AG10803 (cell line): ENCODE results near the gene HSPB2.
A peak's percentile ranks its signal among the peaks of the same experiment; 100 is the strongest.
"Not testable (repeated sequence)": the region's sequence is repeated elsewhere in the genome, so short reads cannot be mapped to it uniquely, and the experiment has no call there.

Source experiments
- DNase-seq: peaks from one replicate; pipeline ENCODE4 v3.0.0; 2010; ENCODE audit warnings: low read depth
- H3K4me3 ChIP-seq: 2 replicates; pipeline ENCODE4 v1.5.1; 2011; ENCODE audit warnings: mild to moderate bottlenecking, low read length, control low read depth
- CTCF ChIP-seq: conservative IDR thresholded peaks from 2 replicates; pipeline ENCODE4 v1.5.1; 2011; ENCODE audit warnings: mild to moderate bottlenecking, low read length, control low read depth, inconsistent platforms

The HSPB2 gene

GRCh38 chr11:111922803-111923202 lies 10.3 kb downstream of the HSPB2 start:
- H3K4me3 ChIP-seq, result peak overlapping the region; percentile 1; the same call in 1 of the 2 replicates
- peak; percentile 87 for DNase-seq
- no peak for TF ChIP-seq CTCF

DNA sequence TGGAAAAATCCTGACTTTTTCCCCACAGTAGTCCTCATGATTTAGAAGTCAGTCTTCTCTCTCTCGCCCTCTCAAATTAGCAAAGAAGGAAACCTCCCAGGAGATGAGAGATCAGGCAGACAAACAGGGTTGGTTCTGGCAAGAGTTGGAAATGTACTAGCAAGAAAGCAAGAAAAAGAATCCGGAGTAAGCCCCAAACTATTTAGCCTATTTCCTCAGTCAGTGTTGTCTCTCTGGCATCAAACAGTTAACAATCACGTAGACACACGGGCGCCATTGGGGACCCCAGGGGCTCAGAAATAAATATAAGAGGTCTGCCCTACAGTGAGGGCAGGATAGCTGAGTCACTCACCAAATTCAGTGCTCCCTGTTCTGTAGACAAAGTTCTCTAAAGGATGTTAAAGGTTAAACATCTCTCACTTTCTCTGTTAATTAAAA lies 10.8 kb downstream of the HSPB2 start:
- H3K4me3 ChIP-seq, result peak overlapping the region; percentile 1
- DNase-seq, result peak; percentile 69
- TF ChIP-seq CTCF, result no peak

DNA sequence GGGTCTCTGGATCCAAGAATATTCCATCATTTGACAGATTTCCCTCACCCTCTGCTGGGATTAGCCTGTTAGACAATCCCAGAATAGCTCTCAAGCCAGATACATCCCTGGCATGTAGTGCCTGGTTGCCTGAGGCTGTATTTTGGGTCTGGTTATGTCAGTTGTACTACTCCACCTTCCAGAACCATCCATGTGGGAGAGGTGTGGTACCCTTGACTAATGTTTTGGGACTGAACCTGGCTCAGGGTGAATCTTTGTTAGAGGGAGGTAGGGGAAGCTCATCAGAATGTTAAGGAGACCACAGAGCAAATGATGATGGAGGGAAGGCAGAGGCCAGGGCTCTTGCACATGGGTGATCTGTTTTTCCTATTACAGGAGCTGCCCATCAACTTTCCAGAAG lies 11.4 kb downstream of the HSPB2 start:
- DNase-seq, result no peak
- no peak for TF ChIP-seq CTCF
- H3K4me3 ChIP-seq, result no peak overlapping the region

DNA sequence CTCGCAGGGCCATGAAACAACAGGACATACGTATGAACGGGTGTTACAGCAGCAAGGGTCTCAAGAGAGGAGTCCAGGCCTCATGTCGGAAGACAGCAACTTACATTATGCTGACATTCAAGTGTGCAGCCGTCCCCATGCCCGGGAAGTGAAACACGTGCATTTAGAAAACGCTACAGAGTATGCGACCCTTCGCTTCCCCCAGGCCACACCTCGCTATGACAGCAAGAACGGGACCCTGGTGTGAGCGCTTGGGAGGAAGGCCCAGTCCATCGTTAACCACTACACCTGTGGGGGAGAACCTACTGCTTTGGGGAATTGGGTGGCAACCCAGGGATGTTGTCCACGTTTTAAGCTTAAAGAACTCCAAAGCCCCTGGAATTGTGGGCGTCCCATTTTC lies 13.4 kb downstream of the HSPB2 start:
- no peak for DNase-seq
- no peak for TF ChIP-seq CTCF
- no peak overlapping the region for H3K4me3 ChIP-seq

GRCh38 chr11:111926505-111927391 lies 14.2 kb downstream of the HSPB2 start:
- peak; percentile 98 for DNase-seq
- TF ChIP-seq CTCF, result peak; percentile 24; the same call in 1 of the 2 replicates
- H3K4me3 ChIP-seq, result peak overlapping the region; percentile 62

GRCh38 chr11:111930472-111930871 lies 17.9 kb downstream of the HSPB2 start:
- TF ChIP-seq CTCF, result no peak
- no peak for DNase-seq
- no peak overlapping the region for H3K4me3 ChIP-seq

GRCh38 chr11:111932611-111932950 lies 20.0 kb downstream of the HSPB2 start:
- TF ChIP-seq CTCF, result no peak
- no peak overlapping the region for H3K4me3 ChIP-seq
- DNase-seq, result peak; percentile 55

- DNase-seq, H3K4me3 ChIP-seq: not testable (repeated sequence)
Observed at GRCh38 chr11:111933176-111933575, 20.6 kb downstream of the HSPB2 start.
